Activated CD4-positive, alpha-beta T cell treated with anti-CD3 and anti-CD28 coated beads, Interleukin-2, amount 50 U/mL, for 48 hours (primary cell): ENCODE data around the gene IL1RL2.
A peak's percentile ranks its signal among the peaks of the same experiment; 100 is the strongest.

Source experiments
- DNase-seq, 2 experiments: peaks; one replicate each; pipeline ENCODE4 v3.0.0-alpha.2; 2020

IL1RL2 gene

GRCh38 chr2:102240640-102241370 is 54.0 kb downstream of the IL1RL2 start:
- DNase-seq, result peak; percentile 91 to 93

- no peak for DNase-seq
These were observed 54.9 kb downstream of the IL1RL2 start for GRCh38 chr2:102241616-102242305.

GRCh38 chr2:102245266-102246151 is 58.7 kb downstream of the IL1RL2 start:
- no peak for DNase-seq

- DNase-seq, result no peak
These were observed 63.5 kb downstream of the IL1RL2 start for GRCh38 chr2:102250278-102250821.

GRCh38 chr2:102251042-102251848 is 64.4 kb downstream of the IL1RL2 start:
- peak; percentile 77 to 80 for DNase-seq

GRCh38 chr2:102251849-102252203 is 65.0 kb downstream of the IL1RL2 start:
- DNase-seq, result no peak

- no peak for DNase-seq
These were observed 65.4 kb downstream of the IL1RL2 start for GRCh38 chr2:102252236-102252635.

GRCh38 chr2:102253140-102253752 is 66.4 kb downstream of the IL1RL2 start:
- DNase-seq, result no peak

- no peak for DNase-seq
These were observed 66.9 kb downstream of the IL1RL2 start for GRCh38 chr2:102253753-102254150.

- DNase-seq, result no peak
These were observed 69.5 kb downstream of the IL1RL2 start for GRCh38 chr2:102256276-102256675.

- no peak for DNase-seq
These were observed 70.1 kb downstream of the IL1RL2 start for GRCh38 chr2:102256874-102257462.

- DNase-seq, result no peak
These were observed 71.2 kb downstream of the IL1RL2 start for GRCh38 chr2:102258025-102258385.

- peak in 1 of 2 experiments; percentile 41 for DNase-seq
These were observed 71.7 kb downstream of the IL1RL2 start for GRCh38 chr2:102258386-102259074.

- no peak for DNase-seq
These were observed 74.8 kb downstream of the IL1RL2 start for GRCh38 chr2:102261467-102262135.

- DNase-seq, result no peak
These were observed 75.7 kb downstream of the IL1RL2 start for GRCh38 chr2:102262216-102263129.

- DNase-seq, result no peak
These were observed 78.1 kb downstream of the IL1RL2 start for GRCh38 chr2:102264952-102265351.

GRCh38 chr2:102266204-102266603 is 79.4 kb downstream of the IL1RL2 start:
- no peak for DNase-seq

GRCh38 chr2:102267774-102268173 is 81.0 kb downstream of the IL1RL2 start:
- DNase-seq, result no peak

GRCh38 chr2:102268510-102269199 is 81.8 kb downstream of the IL1RL2 start:
- no peak for DNase-seq
